HCT116 (cell line): ENCODE data around the gene CCND1. TPM values are rescaled to one million over a fixed set of nuclear protein-coding genes. Genes with fewer than 3 reads are reported as not detected.
A peak's percentile ranks its signal among the peaks of the same experiment; 100 is the strongest.

ENCODE experiments used
- ATAC-seq: fragments of 200-7000 bp; cut with Tn5 transposase; 2 replicates; pipeline ENCODE4 v1.9.1; 2020; ENCODE audit warnings: mild to moderate bottlenecking, moderate library complexity
- BruUV-seq: library from RNA; stranded (reverse); fragments of 400-500 nt; replicated peaks from 2 replicates; lab custom pipeline; 2021; lab: Mats Ljungman, UMichigan
- CTCF ChIA-PET: fragments of 300-600 bp; sonication (Branson Sonifier 250); formaldehyde crosslinking; loops from one replicate; lab custom pipeline; 2021; ENCODE audit warnings: antibody characterized with exemption; lab: Charles Lee
- POLR2A ChIA-PET: fragments of 300-600, 350-600 bp; sonication (Branson Sonifier 250); formaldehyde crosslinking; loops from one replicate; lab custom pipeline; 2021; ENCODE audit warnings: antibody characterized with exemption; lab: Charles Lee
- RAD21 ChIA-PET, 2 experiments: fragments of 300-600 bp; sonication (Branson Sonifier 250); formaldehyde crosslinking; loops; one replicate each; lab custom pipeline; 2023; ENCODE audit warnings: low total read pairs in 2 of 2; ENCODE audit not compliant: uncharacterized antibody in 2 of 2, unreplicated experiment in 2 of 2, low non-redundant PET in 1 of 2; lab: Charles Lee
- DNase-seq: peaks from one replicate; pipeline ENCODE4 v3.0.0-alpha.2; 2010; ENCODE audit warnings: low read depth, low spot score
- H2AFZ ChIP-seq: fragments of 200-600 bp; shearing (Covaris generic), sonication (generic); 2 replicates; pipeline ENCODE4 v1.6.1; 2017; ENCODE audit warnings: low read depth, mixed run types, mixed read lengths, antibody characterized with exemption, low read length; ENCODE audit not compliant: poor library complexity, severe bottlenecking
- H3K27ac ChIP-seq: 2 replicates; pipeline ENCODE4 v1.5.1; 2012; ENCODE audit warnings: low read depth, low read length
- H3K27me3 ChIP-seq: fragments of 200-600 bp; sonication (generic); 2 replicates; pipeline ENCODE4 v1.6.1; 2016; ENCODE audit warnings: mixed run types, low read length, mixed read lengths; ENCODE audit not compliant: insufficient read depth
- H3K36me3 ChIP-seq, 2 experiments: fragments of 200-500 bp in 1 of 2; fragments of 200-600 bp in 1 of 2; sonication (Bioruptor generic) in 1 of 2; sonication (generic) in 1 of 2; 2 replicates each; pipeline versions ENCODE4 v1.5.1 to v1.6.1; 2014 to 2016; ENCODE audit warnings: low read length in 2 of 2, inconsistent platforms in 1 of 2, mixed read lengths in 1 of 2, mixed run types in 1 of 2; ENCODE audit not compliant: insufficient read depth in 2 of 2, control insufficient read depth in 1 of 2
- H3K4me1 ChIP-seq, 2 experiments: fragments of 200-600 bp in 1 of 2; sonication (generic) in 1 of 2; 2 replicates each; pipeline versions ENCODE4 v1.5.1 to v1.6.1; 2012 to 2017; ENCODE audit warnings: low read length in 2 of 2, inconsistent platforms in 1 of 2, mild to moderate bottlenecking in 1 of 2, mixed read lengths in 1 of 2, mixed run types in 1 of 2, moderate library complexity in 1 of 2; ENCODE audit not compliant: insufficient read depth in 2 of 2, control insufficient read depth in 1 of 2
- H3K4me2 ChIP-seq: fragments of 200-600 bp; sonication (generic); 2 replicates; pipeline ENCODE4 v1.6.1; 2017; ENCODE audit warnings: mixed run types, low read length, mixed read lengths
- H3K4me3 ChIP-seq, 2 experiments: fragments of 200-600 bp in 1 of 2; sonication (generic) in 1 of 2; replicated peaks in 1 of 2; 2 replicates each; pipeline ENCODE4 v1.5.1; 2011 to 2016; ENCODE audit warnings: low read length in 2 of 2, control low read depth in 1 of 2, low read depth in 1 of 2, mild to moderate bottlenecking in 1 of 2, mixed read lengths in 1 of 2, mixed run types in 1 of 2
- H3K79me2 ChIP-seq: fragments of 200-600 bp; sonication (generic); 2 replicates; pipeline ENCODE4 v1.6.1; 2017; ENCODE audit warnings: mild to moderate bottlenecking, mixed run types, low read length, moderate library complexity, mixed read lengths; ENCODE audit not compliant: insufficient read depth
- H3K9ac ChIP-seq: fragments of 200-600 bp; sonication (generic); 2 replicates; pipeline ENCODE4 v1.6.1; 2016; ENCODE audit warnings: low read length, mixed read lengths
- H3K9me2 ChIP-seq: fragments of 200-600 bp; sonication (generic), shearing (Covaris generic); 2 replicates; pipeline ENCODE4 v1.6.1; 2017; ENCODE audit warnings: mixed run types, mild to moderate bottlenecking, moderate library complexity; ENCODE audit not compliant: insufficient read depth
- H3K9me3 ChIP-seq, 2 experiments: fragments of 200-500 bp in 1 of 2; fragments of 200-600 bp in 1 of 2; sonication (Bioruptor generic) in 1 of 2; sonication (generic) in 1 of 2; 2 replicates each; pipeline ENCODE4 v1.6.1; 2014 to 2017; ENCODE audit warnings: low read length in 2 of 2, mixed read lengths in 2 of 2, inconsistent platforms in 1 of 2, low read depth in 1 of 2, mild to moderate bottlenecking in 1 of 2, mixed run types in 1 of 2, moderate library complexity in 1 of 2; ENCODE audit not compliant: control insufficient read depth in 1 of 2, insufficient read depth in 1 of 2
- H4K20me1 ChIP-seq: fragments of 200-600 bp; sonication (generic), shearing (Covaris generic); 2 replicates; pipeline ENCODE4 v1.6.1; 2017; ENCODE audit warnings: mixed run types, mild to moderate bottlenecking, moderate library complexity; ENCODE audit not compliant: insufficient read depth
- CBX3 ChIP-seq: IDR thresholded peaks from 2 replicates; pipeline ENCODE4 v1.6.1; 2012; ENCODE audit warnings: low read depth
- ELF1 ChIP-seq: IDR thresholded peaks from 2 replicates; pipeline ENCODE4 v1.6.1; 2012; ENCODE audit warnings: low read depth, borderline replicate concordance
- JUND ChIP-seq: IDR thresholded peaks from 2 replicates; pipeline ENCODE4 v1.6.1; 2012
- RAD21 ChIP-seq: IDR thresholded peaks from 2 replicates; pipeline ENCODE4 v1.6.1; 2012; ENCODE audit warnings: low read depth, mild to moderate bottlenecking
- SRF ChIP-seq: IDR thresholded peaks from 2 replicates; pipeline ENCODE4 v1.6.1; 2012; ENCODE audit warnings: low read depth
- ZFX ChIP-seq: fragments of 450-650 bp; IDR thresholded peaks from 2 replicates; pipeline ENCODE4 v1.6.1; 2017
- intact Hi-C: fragments of 100-400 bp; cut with micrococcal nuclease; formaldehyde crosslinking; loops from 2 replicates; pipeline ENCODE4 v1.10.0; 2022
- total RNA-seq: library from RNA; stranded (reverse); gene quantifications from one replicate; pipeline ENCODE4 v1.2.1, GENCODE V29; 2021; ENCODE audit not compliant: unreplicated experiment
- TF ChIP-seq, protein P1 (sequence below), 3 experiments: fragments of 200-600 bp in 1 of 3; sonication (generic) in 1 of 3; IDR thresholded peaks in 2 of 3; conservative IDR thresholded peaks in 1 of 3; 2 replicates each; pipeline ENCODE4 v1.5.1; 2012 to 2017; ENCODE audit warnings: low read depth in 2 of 3, low read length in 2 of 3, antibody characterized with exemption in 1 of 3, borderline replicate concordance in 1 of 3, control low read depth in 1 of 3, mild to moderate bottlenecking in 1 of 3, mixed read lengths in 1 of 3, mixed run types in 1 of 3, moderate library complexity in 1 of 3; ENCODE audit not compliant: insufficient read depth in 1 of 3

CCND1 gene
- total RNA-seq, 1 experiment from 2014 or later = 601 TPM

DNA sequence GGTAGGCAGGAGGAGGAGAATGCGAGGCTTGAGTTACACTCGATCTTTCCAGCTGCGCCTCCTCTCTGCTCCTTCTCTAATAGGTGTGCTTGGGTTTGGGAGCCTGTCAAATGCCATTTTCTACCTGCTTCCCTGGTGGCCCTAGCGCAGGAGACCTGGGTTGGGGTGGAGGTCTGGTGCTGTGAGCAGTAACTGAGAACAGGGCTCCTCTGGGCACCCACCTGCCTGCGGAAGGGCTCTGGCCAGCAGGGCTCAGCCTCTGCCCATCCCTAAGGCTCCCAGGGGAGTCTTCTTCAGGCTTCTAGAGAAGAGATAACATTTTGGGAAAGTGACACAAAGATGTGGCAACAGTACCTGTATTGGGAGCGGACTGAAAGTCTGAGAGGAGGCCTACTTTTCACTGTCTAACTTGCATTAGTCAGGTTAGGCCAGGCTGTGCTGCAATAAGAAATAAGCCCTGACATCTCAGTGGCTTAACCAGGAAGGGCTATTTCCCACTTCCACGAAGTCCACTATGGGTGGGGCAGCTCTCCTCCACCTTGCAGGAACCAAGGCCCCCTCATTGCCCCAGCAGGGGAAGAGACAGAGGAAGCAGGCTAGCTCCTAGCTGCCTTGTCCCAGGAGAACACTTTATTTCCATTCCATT is 41.8 kb downstream of the CCND1 start:
- ATAC-seq = no peak
- Histone ChIP-seq H3K9me3 (peaks cover 0 to 7% of the 10 kb centered on the region in 2 experiments; a peak in 1 of 4 replicates), H3K27me3 (no peaks in the 10 kb centered on the region), H4K20me1 (no peaks in the 10 kb centered on the region), H3K9me2 (no peaks in the 10 kb centered on the region), H3K79me2 (no peaks in the 10 kb centered on the region), H3K27ac (no peak overlapping the region), H3K4me2 (no peak overlapping the region), H3K36me3 (no peaks in the 10 kb centered on the region), H3K9ac (no peak overlapping the region), H3K4me3 (no peak overlapping the region), H3K4me1 (peaks cover under 1 to 41% of the 10 kb centered on the region in 2 experiments; a peak in 3 of 4 replicates), H2AFZ (peak overlapping the region; percentile 66)
- DNase-seq = no peak
- ChIA-PET RAD21 (no interaction called here), CTCF (interaction anchor here (1.4 kb wide), 1 partner anchor 39 kb away, joined by 5 read pairs; no protein-coding TSS in a partner anchor), POLR2A (no interaction called here)
- intact Hi-C loops = no loop called here
- BruUV-seq = no TSS peak
- TF ChIP-seq CBX3 (0 out of 2 replicates have a peak, but pooled peaks have one; percentile 28), ELF1 (no peak), ZFX (no peak), RAD21 (no peak), JUND (no peak)

DNA sequence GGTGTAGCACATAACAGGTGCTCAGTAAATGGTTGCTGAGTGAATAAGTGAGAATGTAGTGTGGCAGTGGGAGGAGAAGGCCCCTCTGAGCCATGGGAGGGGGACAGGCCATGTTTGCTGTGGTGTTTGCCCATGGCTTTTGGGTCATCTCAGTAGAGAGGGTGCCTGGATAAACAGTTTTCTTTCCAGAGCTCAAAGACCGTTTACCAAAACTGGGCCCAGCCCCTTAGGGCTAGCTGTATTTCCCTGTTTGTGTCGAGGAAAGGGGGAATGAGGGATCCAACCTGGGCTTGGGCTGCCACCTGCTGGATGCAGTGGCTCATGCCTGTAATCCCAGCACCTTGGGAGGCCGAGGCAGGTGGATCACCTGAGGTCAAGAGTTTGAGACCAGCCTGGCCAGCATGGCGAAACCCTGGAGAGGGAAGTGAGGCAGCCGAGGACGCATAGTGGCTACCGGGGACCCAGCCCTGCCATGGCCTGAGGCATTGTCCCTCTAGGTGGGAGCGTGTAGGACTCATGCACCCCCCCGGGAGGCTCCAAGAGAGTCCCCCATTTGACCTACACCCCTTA is 42.9 kb downstream of the CCND1 start:
- POLR2A ChIA-PET = interaction anchor here (1.3 kb wide), 1 partner anchor 28 kb away, joined by 5 read pairs; no protein-coding TSS in a partner anchor
- Histone ChIP-seq H3K9me2 (no peaks in the 10 kb centered on the region), H3K79me2 (no peaks in the 10 kb centered on the region), H3K27ac (no peak overlapping the region), H3K4me1 (peaks cover 11 to 45% of the 10 kb centered on the region in 2 experiments; a peak in 3 of 4 replicates), H3K9me3 (peaks cover 0 to 7% of the 10 kb centered on the region in 2 experiments; a peak in 1 of 4 replicates), H4K20me1 (no peaks in the 10 kb centered on the region), H2AFZ (peak overlapping the region; percentile 66), H3K9ac (no peak overlapping the region), H3K4me3 (no peak overlapping the region), H3K27me3 (no peaks in the 10 kb centered on the region), H3K36me3 (no peaks in the 10 kb centered on the region), H3K4me2 (no peak overlapping the region)
- intact Hi-C loops = loop anchor here (1.0 kb wide), 1 partner anchor 583 kb away; no protein-coding TSS in a partner anchor
- ATAC-seq = peak; percentile 78
- CTCF ChIA-PET = interaction anchor here (0.6 to 1.6 kb wide), 15 partner anchors 9 to 582 kb away, joined by 3 to 16 read pairs (median 4); partner anchors contain the start of genes LTO1 and MYEOV
- no peak for DNase-seq
- BruUV-seq = no TSS peak
- RAD21 ChIA-PET = interaction anchor here (0.7 to 1.1 kb wide), 6 partner anchors 9 to 583 kb away, joined by 3 to 5 read pairs (median 3); partner anchors contain the start of gene LTO1 (in 1 of the 2)
- no peak for TF ChIP-seq SRF
- TF ChIP-seq, protein P1, sequence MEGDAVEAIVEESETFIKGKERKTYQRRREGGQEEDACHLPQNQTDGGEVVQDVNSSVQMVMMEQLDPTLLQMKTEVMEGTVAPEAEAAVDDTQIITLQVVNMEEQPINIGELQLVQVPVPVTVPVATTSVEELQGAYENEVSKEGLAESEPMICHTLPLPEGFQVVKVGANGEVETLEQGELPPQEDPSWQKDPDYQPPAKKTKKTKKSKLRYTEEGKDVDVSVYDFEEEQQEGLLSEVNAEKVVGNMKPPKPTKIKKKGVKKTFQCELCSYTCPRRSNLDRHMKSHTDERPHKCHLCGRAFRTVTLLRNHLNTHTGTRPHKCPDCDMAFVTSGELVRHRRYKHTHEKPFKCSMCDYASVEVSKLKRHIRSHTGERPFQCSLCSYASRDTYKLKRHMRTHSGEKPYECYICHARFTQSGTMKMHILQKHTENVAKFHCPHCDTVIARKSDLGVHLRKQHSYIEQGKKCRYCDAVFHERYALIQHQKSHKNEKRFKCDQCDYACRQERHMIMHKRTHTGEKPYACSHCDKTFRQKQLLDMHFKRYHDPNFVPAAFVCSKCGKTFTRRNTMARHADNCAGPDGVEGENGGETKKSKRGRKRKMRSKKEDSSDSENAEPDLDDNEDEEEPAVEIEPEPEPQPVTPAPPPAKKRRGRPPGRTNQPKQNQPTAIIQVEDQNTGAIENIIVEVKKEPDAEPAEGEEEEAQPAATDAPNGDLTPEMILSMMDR (IDR thresholded peaks at IDR 0.05 in 2 of 3, conservative IDR thresholded peaks at IDR 0.05 in 1 of 3; ENCODE audit: borderline replicate concordance in 1 of 3, insufficient read depth in 1 of 3, low read depth in 2 of 3, low read length in 2 of 3) = peak; percentile 56 to 73 (median 71); a peak in 5 of 6 replicates
- peak; percentile 70; the same call in 1 of the 2 replicates for TF ChIP-seq CBX3
- TF ChIP-seq RAD21 = peak; percentile 92
